HCT116 (cell line): ENCODE results near the gene RFX1. TPM values are rescaled to one million over a fixed set of nuclear protein-coding genes. Genes with fewer than 3 reads are reported as not detected.

ENCODE experiments used
- ATAC-seq: fragments of 200-7000 bp; cut with Tn5 transposase; 2 replicates; pipeline ENCODE4 v1.9.1; 2020; ENCODE audit warnings: mild to moderate bottlenecking, moderate library complexity
- BruUV-seq: library from RNA; stranded (reverse); fragments of 400-500 nt; replicated peaks from 2 replicates; lab custom pipeline; 2021; lab: Mats Ljungman, UMichigan
- CTCF ChIA-PET: fragments of 300-600 bp; sonication (Branson Sonifier 250); formaldehyde crosslinking; loops from one replicate; lab custom pipeline; 2021; ENCODE audit warnings: antibody characterized with exemption; lab: Charles Lee
- POLR2A ChIA-PET: fragments of 300-600, 350-600 bp; sonication (Branson Sonifier 250); formaldehyde crosslinking; loops from one replicate; lab custom pipeline; 2021; ENCODE audit warnings: antibody characterized with exemption; lab: Charles Lee
- RAD21 ChIA-PET, 2 experiments: fragments of 300-600 bp; sonication (Branson Sonifier 250); formaldehyde crosslinking; loops; one replicate each; lab custom pipeline; 2023; ENCODE audit warnings: low total read pairs in 2 of 2; ENCODE audit not compliant: uncharacterized antibody in 2 of 2, unreplicated experiment in 2 of 2, low non-redundant PET in 1 of 2; lab: Charles Lee
- DNase-seq: peaks from one replicate; pipeline ENCODE4 v3.0.0-alpha.2; 2010; ENCODE audit warnings: low read depth, low spot score
- H2AFZ ChIP-seq: fragments of 200-600 bp; shearing (Covaris generic), sonication (generic); 2 replicates; pipeline ENCODE4 v1.6.1; 2017; ENCODE audit warnings: low read depth, mixed run types, mixed read lengths, antibody characterized with exemption, low read length; ENCODE audit not compliant: poor library complexity, severe bottlenecking
- H3K27ac ChIP-seq: 2 replicates; pipeline ENCODE4 v1.5.1; 2012; ENCODE audit warnings: low read depth, low read length
- H3K27me3 ChIP-seq: fragments of 200-600 bp; sonication (generic); 2 replicates; pipeline ENCODE4 v1.6.1; 2016; ENCODE audit warnings: mixed run types, low read length, mixed read lengths; ENCODE audit not compliant: insufficient read depth
- H3K36me3 ChIP-seq, 2 experiments: fragments of 200-500 bp in 1 of 2; fragments of 200-600 bp in 1 of 2; sonication (Bioruptor generic) in 1 of 2; sonication (generic) in 1 of 2; 2 replicates each; pipeline versions ENCODE4 v1.5.1 to v1.6.1; 2014 to 2016; ENCODE audit warnings: low read length in 2 of 2, inconsistent platforms in 1 of 2, mixed read lengths in 1 of 2, mixed run types in 1 of 2; ENCODE audit not compliant: insufficient read depth in 2 of 2, control insufficient read depth in 1 of 2
- H3K4me1 ChIP-seq, 2 experiments: fragments of 200-600 bp in 1 of 2; sonication (generic) in 1 of 2; 2 replicates each; pipeline versions ENCODE4 v1.5.1 to v1.6.1; 2012 to 2017; ENCODE audit warnings: low read length in 2 of 2, inconsistent platforms in 1 of 2, mild to moderate bottlenecking in 1 of 2, mixed read lengths in 1 of 2, mixed run types in 1 of 2, moderate library complexity in 1 of 2; ENCODE audit not compliant: insufficient read depth in 2 of 2, control insufficient read depth in 1 of 2
- H3K4me2 ChIP-seq: fragments of 200-600 bp; sonication (generic); 2 replicates; pipeline ENCODE4 v1.6.1; 2017; ENCODE audit warnings: mixed run types, low read length, mixed read lengths
- H3K4me3 ChIP-seq, 2 experiments: fragments of 200-600 bp in 1 of 2; sonication (generic) in 1 of 2; replicated peaks in 1 of 2; 2 replicates each; pipeline ENCODE4 v1.5.1; 2011 to 2016; ENCODE audit warnings: low read length in 2 of 2, control low read depth in 1 of 2, low read depth in 1 of 2, mild to moderate bottlenecking in 1 of 2, mixed read lengths in 1 of 2, mixed run types in 1 of 2
- H3K79me2 ChIP-seq: fragments of 200-600 bp; sonication (generic); 2 replicates; pipeline ENCODE4 v1.6.1; 2017; ENCODE audit warnings: mild to moderate bottlenecking, mixed run types, low read length, moderate library complexity, mixed read lengths; ENCODE audit not compliant: insufficient read depth
- H3K9ac ChIP-seq: fragments of 200-600 bp; sonication (generic); 2 replicates; pipeline ENCODE4 v1.6.1; 2016; ENCODE audit warnings: low read length, mixed read lengths
- H3K9me2 ChIP-seq: fragments of 200-600 bp; sonication (generic), shearing (Covaris generic); 2 replicates; pipeline ENCODE4 v1.6.1; 2017; ENCODE audit warnings: mixed run types, mild to moderate bottlenecking, moderate library complexity; ENCODE audit not compliant: insufficient read depth
- H3K9me3 ChIP-seq, 2 experiments: fragments of 200-500 bp in 1 of 2; fragments of 200-600 bp in 1 of 2; sonication (Bioruptor generic) in 1 of 2; sonication (generic) in 1 of 2; 2 replicates each; pipeline ENCODE4 v1.6.1; 2014 to 2017; ENCODE audit warnings: low read length in 2 of 2, mixed read lengths in 2 of 2, inconsistent platforms in 1 of 2, low read depth in 1 of 2, mild to moderate bottlenecking in 1 of 2, mixed run types in 1 of 2, moderate library complexity in 1 of 2; ENCODE audit not compliant: control insufficient read depth in 1 of 2, insufficient read depth in 1 of 2
- H4K20me1 ChIP-seq: fragments of 200-600 bp; sonication (generic), shearing (Covaris generic); 2 replicates; pipeline ENCODE4 v1.6.1; 2017; ENCODE audit warnings: mixed run types, mild to moderate bottlenecking, moderate library complexity; ENCODE audit not compliant: insufficient read depth
- EZH2phosphoT487 ChIP-seq: fragments of 200-600 bp; IDR thresholded peaks from 2 replicates; pipeline ENCODE4 v1.6.1; 2018; ENCODE audit warnings: antibody characterized with exemption, borderline replicate concordance
- SP1 ChIP-seq: IDR thresholded peaks from 2 replicates; pipeline ENCODE4 v1.6.1; 2012; ENCODE audit warnings: low read depth
- SRF ChIP-seq: IDR thresholded peaks from 2 replicates; pipeline ENCODE4 v1.6.1; 2012; ENCODE audit warnings: low read depth
- ZBTB33 ChIP-seq: IDR thresholded peaks from 2 replicates; pipeline ENCODE4 v1.6.1; 2011; ENCODE audit warnings: mild to moderate bottlenecking, low read length, moderate library complexity; ENCODE audit not compliant: insufficient replicate concordance; ENCODE audit errors: extremely low read depth
- intact Hi-C: fragments of 100-400 bp; cut with micrococcal nuclease; formaldehyde crosslinking; loops from 2 replicates; pipeline ENCODE4 v1.10.0; 2022
- total RNA-seq: library from RNA; stranded (reverse); gene quantifications from one replicate; pipeline ENCODE4 v1.2.1, GENCODE V29; 2021; ENCODE audit not compliant: unreplicated experiment
- TF ChIP-seq, protein P1 (sequence below): IDR thresholded peaks from 2 replicates; pipeline ENCODE4 v1.6.1; 2012
- TF ChIP-seq, protein P2 (sequence below), 3 experiments: fragments of 200-600 bp in 1 of 3; sonication (generic) in 1 of 3; IDR thresholded peaks in 2 of 3; conservative IDR thresholded peaks in 1 of 3; 2 replicates each; pipeline ENCODE4 v1.5.1; 2012 to 2017; ENCODE audit warnings: low read depth in 2 of 3, low read length in 2 of 3, antibody characterized with exemption in 1 of 3, borderline replicate concordance in 1 of 3, control low read depth in 1 of 3, mild to moderate bottlenecking in 1 of 3, mixed read lengths in 1 of 3, mixed run types in 1 of 3, moderate library complexity in 1 of 3; ENCODE audit not compliant: insufficient read depth in 1 of 3

RFX1 gene
- total RNA-seq, 1 experiment from 2014 or later = 16.3 TPM

- no peak for TF ChIP-seq ZBTB33
- TF ChIP-seq, protein P1, sequence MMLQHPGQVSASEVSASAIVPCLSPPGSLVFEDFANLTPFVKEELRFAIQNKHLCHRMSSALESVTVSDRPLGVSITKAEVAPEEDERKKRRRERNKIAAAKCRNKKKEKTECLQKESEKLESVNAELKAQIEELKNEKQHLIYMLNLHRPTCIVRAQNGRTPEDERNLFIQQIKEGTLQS = no peak
- no peak for TF ChIP-seq SRF
- TF ChIP-seq SP1 = no peak
Observed at GRCh38 chr19:13960863-13961784, 45.0 kb downstream of the RFX1 start (continued).

DNA sequence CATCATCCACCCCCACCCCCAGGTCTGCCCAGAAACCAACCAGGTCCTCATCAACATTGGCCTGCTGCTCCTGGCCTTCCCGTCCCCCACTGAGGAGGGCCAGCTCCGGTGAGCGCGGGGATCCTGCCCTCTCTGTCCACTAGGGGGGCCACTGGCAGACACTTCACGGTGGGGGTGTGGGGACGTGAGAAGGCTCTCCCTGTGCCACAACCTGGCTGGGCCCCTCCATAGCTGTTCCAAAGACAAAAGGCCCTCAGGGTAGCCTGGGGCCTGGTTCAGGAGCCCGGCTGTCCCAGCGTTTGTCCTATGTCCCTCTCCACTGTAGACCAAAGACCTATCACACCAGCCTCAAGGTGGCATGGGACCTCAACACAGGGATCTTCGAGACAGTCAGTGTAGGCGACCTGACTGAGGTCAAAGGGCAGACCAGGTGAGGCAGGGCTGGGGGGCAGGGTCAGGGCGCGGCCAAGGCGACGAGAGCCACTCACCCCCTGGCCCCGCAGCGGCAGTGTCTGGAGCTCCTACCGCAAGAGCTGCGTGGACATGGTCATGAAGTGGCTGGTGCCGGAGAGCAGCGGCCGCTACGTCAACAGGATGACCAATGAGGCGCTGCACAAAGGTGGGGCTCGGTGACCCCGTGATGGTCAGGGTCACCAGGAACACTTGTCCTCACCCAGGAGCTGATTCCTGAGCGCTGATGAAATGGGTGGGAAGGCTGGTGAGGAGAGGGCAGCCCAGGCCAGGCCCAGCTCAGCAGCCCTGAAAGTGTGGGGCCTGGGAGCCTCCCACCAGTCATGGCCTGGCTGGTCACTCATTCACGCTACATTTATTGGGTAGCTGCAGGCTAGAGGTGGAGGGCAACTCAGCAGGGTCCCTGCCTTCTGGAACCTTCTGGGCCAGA lies 45.9 kb downstream of the RFX1 start:
- Histone ChIP-seq H3K36me3 (peaks cover 8 to 28% of the 10 kb centered on the region in 2 experiments; a peak in 3 of 4 replicates), H2AFZ (no peak overlapping the region), H3K4me2 (no peak overlapping the region), H4K20me1 (no peaks in the 10 kb centered on the region), H3K4me1 (no peaks in the 10 kb centered on the region), H3K9ac (no peak overlapping the region), H3K27me3 (no peaks in the 10 kb centered on the region), H3K79me2 (no peaks in the 10 kb centered on the region), H3K9me2 (no peaks in the 10 kb centered on the region), H3K9me3 (no peaks in the 10 kb centered on the region), H3K4me3 (no peak overlapping the region), H3K27ac (no peak overlapping the region; the same call in 1 of the 2 replicates)
- DNase-seq (no peak), ATAC-seq (peak; percentile 69)
- ChIA-PET POLR2A (no interaction called here), RAD21 (no interaction called here), CTCF (no interaction called here)
- intact Hi-C loops = no loop called here
- BruUV-seq = no TSS peak
- TF ChIP-seq, protein P2, sequence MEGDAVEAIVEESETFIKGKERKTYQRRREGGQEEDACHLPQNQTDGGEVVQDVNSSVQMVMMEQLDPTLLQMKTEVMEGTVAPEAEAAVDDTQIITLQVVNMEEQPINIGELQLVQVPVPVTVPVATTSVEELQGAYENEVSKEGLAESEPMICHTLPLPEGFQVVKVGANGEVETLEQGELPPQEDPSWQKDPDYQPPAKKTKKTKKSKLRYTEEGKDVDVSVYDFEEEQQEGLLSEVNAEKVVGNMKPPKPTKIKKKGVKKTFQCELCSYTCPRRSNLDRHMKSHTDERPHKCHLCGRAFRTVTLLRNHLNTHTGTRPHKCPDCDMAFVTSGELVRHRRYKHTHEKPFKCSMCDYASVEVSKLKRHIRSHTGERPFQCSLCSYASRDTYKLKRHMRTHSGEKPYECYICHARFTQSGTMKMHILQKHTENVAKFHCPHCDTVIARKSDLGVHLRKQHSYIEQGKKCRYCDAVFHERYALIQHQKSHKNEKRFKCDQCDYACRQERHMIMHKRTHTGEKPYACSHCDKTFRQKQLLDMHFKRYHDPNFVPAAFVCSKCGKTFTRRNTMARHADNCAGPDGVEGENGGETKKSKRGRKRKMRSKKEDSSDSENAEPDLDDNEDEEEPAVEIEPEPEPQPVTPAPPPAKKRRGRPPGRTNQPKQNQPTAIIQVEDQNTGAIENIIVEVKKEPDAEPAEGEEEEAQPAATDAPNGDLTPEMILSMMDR (IDR thresholded peaks at IDR 0.05 in 2 of 3, conservative IDR thresholded peaks at IDR 0.05 in 1 of 3; ENCODE audit: borderline replicate concordance in 1 of 3, insufficient read depth in 1 of 3, low read depth in 2 of 3, low read length in 2 of 3) = peak in 2 of 3 experiments; percentile 37 to 44; a peak in 4 of 6 replicates
- TF ChIP-seq EZH2phosphoT487 = no peak
